HS-5 (cell line): ENCODE results near the gene BRAT1.
A peak's percentile ranks its signal among the peaks of the same experiment; 100 is the strongest.

Experiments
- DNase-seq: peaks from one replicate; pipeline ENCODE4 v3.0.0-alpha.2; 2012; ENCODE audit warnings: low read depth

BRAT1 gene

DNA sequence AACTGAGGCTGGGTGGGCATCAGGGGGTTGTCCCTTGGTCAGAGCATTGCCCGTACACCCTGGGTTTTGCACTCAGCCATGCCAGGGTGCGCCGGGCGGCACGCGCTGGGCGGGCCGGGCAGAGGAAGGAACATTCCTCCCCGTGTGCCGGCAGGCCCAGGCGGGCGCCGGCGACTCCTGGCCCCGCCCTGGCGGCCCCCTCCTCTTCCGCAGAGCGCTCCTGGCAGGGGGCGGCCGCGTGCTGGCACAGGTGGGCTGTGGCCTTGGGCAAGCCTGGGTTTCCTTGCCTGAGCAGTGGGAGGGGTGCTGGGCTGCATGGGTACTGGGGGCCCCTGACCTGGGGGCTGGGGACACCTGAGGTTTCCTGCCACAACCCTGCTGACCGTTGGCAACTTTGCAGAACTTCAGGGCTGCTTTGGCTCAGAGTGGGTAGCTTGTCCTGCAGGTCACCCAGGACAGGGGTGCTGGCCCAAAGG lies 31.8 kb downstream of the BRAT1 start:
- no peak for DNase-seq

DNA sequence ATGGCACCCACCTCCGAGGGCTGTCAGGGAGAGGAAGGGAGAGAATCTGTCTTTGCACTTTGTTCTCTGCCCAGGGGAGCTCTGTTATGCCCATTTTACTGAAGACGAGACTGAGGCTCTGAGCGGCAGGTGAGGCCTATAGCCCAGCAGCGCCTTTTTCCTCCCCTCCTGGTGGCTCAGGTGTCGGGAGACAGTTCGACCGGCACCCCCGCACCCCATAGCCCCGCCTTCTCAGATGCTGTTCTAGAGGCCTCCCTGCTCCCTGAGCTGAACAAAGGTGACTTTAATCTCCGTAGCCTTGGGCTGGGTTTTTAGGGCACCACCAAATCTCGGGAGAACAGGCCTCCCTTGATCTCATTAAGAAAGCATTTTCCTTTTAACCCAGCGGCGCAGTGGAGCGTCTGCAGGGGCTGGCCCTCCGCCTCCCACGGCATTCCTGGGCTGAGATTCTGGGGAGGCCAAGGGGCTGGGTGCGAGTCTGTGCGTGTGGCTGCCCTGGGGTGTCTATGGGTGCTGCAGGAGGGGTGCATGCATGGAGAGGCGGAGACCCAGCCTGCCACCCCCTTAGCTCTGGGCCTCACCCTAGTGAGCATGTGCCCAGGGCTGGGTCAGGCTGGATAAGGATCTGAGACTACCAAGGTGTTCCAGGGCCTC lies 32.4 kb downstream of the BRAT1 start:
- no peak for DNase-seq

GRCh38 chr7:2521952-2522591 lies 33.3 kb downstream of the BRAT1 start:
- no peak for DNase-seq

- DNase-seq: no peak
Measured at GRCh38 chr7:2521341-2521745, 34.0 kb downstream of the BRAT1 start.

DNA sequence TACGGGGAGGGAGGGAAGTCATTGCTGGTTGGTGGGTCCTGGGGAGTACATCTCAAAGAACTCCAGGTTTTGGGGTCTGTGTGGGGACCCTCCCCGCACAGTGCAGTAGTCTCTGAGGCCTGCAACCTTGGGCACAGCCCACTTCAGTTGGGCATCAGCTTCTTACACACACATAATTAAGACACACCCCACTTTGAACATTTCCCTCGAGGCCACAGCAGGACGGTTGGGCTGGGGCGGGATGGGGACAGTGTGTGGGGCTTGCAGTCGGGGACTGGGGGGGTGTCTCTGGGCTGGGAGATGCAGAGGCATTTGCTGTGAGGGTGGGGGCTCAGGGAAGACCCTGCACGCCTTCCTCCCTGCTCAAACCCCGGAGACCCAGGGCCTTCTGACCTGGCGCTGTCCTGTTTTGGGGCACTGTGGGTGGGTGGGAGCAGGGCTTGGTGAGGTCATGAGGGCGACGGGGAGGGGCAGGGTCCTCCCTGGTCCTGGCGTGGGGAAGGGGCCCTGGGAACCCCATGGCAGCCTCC lies 34.5 kb downstream of the BRAT1 start:
- DNase-seq: no peak

DNA sequence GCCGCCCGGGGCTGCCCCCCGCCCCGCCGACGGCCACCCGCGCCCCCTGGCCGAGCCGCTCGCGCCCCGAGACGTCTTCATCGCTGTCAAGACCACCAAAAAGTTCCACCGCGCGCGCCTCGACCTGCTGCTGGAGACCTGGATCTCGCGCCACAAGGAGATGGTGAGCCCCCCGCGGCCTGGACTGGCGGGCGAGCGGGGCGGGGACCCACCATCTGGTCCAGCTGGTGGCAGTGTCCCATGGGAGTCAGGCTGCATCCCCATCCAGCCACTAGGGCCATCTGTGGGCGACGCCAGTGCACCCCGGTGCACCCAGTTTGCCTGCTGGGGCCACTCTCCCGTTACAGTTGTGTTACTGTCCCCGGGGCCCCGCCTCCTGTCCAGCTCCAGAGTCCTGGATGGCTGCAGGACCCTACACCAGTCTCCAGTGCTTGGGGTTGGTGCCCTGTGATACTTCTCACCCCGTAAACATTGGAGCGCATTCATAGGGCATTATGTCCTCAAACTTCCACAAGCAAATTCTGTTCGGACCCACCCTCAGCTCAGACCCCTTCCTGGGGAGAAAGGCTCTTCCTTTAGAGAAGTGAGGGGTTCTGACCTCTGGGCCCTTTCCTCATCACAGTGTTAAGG lies 35.1 kb downstream of the BRAT1 start:
- no peak for DNase-seq

DNA sequence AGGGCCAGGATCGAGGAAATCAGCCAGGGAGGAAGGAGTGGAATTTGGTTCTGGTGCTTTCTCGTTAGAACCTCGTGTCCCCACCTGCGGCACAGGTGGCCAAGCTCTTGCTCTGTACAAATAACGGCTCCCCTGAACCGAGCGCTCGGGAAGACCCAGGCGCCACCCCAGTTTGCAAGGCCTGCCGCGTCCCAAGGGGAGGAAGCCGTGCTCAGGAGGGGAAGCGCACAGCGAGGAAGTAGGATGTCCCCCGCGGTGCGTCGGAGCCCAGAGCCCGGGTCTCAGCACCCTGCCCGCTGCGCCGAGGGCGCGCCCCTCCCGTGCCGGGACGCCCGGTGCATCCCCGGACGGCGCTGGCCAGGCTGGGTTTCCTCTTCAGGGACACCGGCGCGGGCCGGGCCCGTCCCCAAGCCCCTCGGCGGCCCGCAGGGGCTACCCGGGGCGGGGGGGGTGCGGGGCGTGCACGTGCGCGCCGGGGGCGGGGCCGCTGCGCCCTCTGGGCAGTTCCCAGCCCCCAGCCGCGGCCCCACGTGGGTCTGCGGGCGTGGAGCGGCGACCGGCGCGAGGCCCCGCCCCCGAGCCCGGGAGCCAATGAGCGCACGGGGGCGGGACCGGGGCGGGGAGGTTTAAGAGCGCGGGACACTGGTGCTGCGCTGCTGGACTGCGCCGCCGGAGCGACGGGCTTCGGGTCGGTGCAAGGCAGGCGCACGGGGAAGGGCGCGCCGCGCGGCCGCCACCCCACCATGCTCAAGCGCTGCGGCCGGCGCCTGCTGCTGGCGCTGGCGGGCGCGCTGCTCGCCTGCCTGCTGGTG lies 36.0 kb downstream of the BRAT1 start, which contains the start of gene LFNG:
Gene LFNG, plus strand, starts transcription at position 656 of the 812 bp plus-strand sequence. Its CDS starts 88 bp downstream, at position 744.
- peak; percentile 53 for DNase-seq

DNA sequence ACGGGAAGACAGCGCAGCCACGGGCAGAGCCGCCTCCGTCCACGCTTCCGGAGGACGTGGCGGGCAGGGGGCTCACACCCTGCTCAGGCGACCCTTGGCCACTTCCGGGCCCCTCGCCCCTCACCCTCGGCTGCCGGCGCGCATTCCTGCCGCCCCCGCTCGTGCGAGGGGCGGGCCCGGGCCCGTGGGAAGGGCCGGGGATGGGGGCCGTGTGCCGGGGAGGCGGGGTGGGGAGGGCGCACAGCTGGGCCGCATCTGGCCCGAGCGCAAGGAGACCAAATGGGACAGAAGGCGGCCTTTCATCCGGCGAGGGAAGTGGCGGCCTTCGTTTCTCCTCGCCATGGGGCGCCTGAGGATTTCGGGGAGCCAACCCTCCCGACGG lies 36.6 kb downstream of the BRAT1 start:
- no peak for DNase-seq

DNA sequence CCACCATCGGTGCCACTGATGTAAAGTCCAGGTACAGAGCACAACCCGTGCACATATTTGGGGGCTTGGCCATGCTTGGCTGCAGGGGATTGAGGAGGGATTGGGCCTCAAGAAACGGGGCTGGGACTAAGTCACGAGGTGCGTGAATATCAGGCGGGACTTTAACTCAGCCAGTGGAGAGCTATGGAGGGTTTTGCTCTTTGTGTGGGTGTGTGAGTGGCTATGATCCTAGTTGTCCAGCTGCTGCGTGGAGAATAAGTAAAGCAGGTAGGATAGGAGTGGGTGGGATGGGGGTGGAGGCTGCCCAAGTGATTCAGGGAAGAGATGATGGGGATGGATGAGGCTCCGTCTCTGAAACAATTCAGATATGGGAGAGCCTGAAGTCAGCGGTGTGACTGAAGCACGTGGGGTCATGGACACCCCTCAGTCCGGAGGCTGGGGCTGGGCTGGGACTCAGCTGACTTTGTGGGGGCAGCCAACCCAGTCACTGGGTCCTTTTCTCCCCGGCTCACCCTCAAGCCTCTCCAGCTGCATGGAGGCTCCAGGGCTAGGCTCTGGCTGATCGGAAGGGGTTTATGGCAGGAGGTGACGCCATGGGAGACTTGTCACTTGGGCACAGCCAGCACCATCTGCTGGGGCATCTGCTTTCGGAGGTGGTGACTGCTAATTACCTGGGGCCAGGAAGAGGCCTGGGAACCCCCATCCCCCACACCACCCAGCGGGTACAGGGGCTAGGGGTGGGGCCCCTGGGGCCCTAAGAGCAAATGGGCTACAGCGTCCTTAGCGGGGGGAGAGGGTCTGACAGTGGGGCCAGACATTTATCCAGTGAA lies 37.4 kb downstream of the BRAT1 start:
- DNase-seq: no peak

GRCh38 chr7:2517026-2517425 lies 38.3 kb downstream of the BRAT1 start:
- peak; percentile 89 for DNase-seq

DNA sequence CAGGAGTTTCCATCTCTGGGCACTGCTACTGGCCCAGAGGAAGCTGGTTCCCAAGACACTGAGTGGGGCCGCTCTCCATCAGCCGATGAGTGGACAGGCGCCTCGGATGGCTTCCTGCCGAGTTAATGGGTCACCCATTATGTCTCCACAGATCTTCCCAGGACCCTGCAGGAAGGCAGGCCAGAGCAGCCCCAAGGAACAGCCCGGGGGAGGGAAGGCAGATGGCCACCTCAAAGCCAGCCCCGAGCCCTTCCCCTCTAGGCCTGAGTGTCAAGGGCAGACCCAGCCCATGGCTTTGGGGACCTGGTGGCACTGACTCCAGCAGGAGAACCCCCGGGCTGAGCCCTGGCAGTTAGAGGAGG lies 39.1 kb downstream of the BRAT1 start:
- DNase-seq: no peak

- DNase-seq: no peak
Measured at GRCh38 chr7:2515424-2516193, 39.7 kb downstream of the BRAT1 start.

DNA sequence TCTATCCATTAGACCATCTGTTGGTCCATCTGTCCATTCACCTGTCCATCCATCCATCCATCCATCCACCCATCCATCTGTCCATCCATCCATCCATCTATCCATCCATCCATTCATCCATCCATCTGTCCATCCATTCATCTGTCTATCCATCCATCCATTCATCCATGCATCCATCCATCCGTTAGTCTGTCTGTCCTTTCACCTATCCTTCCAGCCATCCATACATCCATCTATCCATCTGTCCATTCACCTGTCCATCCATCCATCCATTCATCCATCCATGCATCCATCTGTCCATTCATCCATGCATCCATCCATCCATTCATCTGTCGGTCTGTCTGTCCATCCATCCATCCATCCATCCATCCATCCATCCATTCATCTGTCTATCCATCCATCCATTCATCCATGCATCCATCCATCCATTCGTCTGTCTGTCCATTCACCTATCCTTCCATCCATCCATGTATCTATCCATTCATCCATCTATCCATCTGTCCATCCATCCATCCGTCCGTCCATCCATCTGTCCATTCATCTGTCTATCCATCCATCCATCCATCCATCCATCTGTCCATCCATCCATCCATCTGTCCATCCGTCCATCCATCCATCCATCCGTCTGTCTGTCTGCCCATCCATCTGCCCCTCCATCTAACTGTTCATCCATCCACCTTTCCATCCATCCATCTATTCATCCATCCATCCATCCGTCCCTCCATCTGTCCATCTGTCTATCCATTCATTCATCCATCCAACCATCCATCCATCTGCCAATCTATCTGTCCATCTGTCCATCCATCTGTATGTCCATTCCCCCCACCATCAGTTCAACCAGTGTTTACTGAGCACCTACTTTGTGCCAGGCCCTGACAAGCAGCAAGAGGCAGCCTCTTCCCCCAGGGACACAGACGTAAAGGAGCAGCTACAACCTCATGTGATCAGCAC lies 40.6 kb downstream of the BRAT1 start:
- no peak for DNase-seq

- no peak for DNase-seq
Measured at GRCh38 chr7:2513702-2514101, 41.6 kb downstream of the BRAT1 start.

DNA sequence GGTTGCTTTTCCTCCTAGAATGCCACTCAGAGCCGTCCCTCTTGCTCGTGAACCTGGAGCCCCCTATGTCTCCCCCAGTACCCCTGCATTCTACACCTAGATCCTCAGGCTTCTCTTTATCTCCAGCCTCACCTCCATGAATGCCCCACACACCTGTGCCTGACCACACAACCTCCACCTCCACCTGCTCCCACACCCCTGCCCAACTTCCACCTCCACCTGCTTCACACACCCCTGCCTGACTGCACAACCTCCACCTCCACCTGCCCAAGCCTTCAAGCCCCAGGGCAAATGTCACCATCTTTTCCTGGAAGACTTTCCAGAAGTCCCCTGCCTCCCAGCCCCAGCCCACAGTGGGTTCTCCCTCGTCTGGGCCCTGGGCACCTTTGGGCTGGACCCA lies 42.6 kb downstream of the BRAT1 start:
- DNase-seq: no peak

GRCh38 chr7:2512179-2512661 lies 43.1 kb downstream of the BRAT1 start:
- DNase-seq: no peak

- no peak for DNase-seq
Measured at GRCh38 chr7:2511769-2512168, 43.6 kb downstream of the BRAT1 start.

GRCh38 chr7:2510909-2511768 lies 44.2 kb downstream of the BRAT1 start:
- DNase-seq: no peak
